HepG2 (cell line): ENCODE data around the gene CCDC117. TPM values are rescaled to one million over a fixed set of nuclear protein-coding genes. Genes with fewer than 3 reads are reported as not detected.
A peak's percentile ranks its signal among the peaks of the same experiment; 100 is the strongest.

Experiments used
- ASH2L ChIP-seq: fragments of 300-600, 200-600 bp; sonication (generic); IDR thresholded peaks from 2 replicates; pipeline ENCODE4 v1.7.0; 2017; ENCODE audit warnings: low read depth, mild to moderate bottlenecking, moderate library complexity, mixed read lengths, low read length; ENCODE audit not compliant: insufficient read length
- BCL6 ChIP-seq: IDR thresholded peaks from 2 replicates; pipeline ENCODE4 v1.6.1; 2016; ENCODE audit warnings: missing genetic modification reagents, missing compliant biosample characterization
- EP300 ChIP-seq, 3 experiments: sonication (generic) in 1 of 3; formaldehyde crosslinking in 1 of 3; IDR thresholded peaks; 2 replicates each; pipeline versions ENCODE4 v1.5.1 to v1.6.1; 2011 to 2020; ENCODE audit warnings: low read depth in 2 of 3, low read length in 2 of 3, borderline replicate concordance in 1 of 3, improper control_type of control experiment in 1 of 3, mild to moderate bottlenecking in 1 of 3, missing genetic modification reagents in 1 of 3, moderate library complexity in 1 of 3
- ETV5 ChIP-seq: IDR thresholded peaks from 2 replicates; pipeline ENCODE4 v1.6.1; 2018; ENCODE audit warnings: missing biosample characterization, missing genetic modification reagents, inconsistent platforms, borderline replicate concordance
- ISL2 ChIP-seq: sonication (generic); formaldehyde crosslinking; IDR thresholded peaks from 2 replicates; pipeline ENCODE4 v1.5.0; 2020; ENCODE audit warnings: missing genetic modification reagents
- MLXIP ChIP-seq: sonication (generic); formaldehyde crosslinking; IDR thresholded peaks from 2 replicates; pipeline ENCODE4 v1.9.0; 2021; ENCODE audit warnings: missing genetic modification reagents, borderline replicate concordance
- NFIC ChIP-seq: IDR thresholded peaks from 2 replicates; pipeline ENCODE4 v1.6.1; 2012; ENCODE audit warnings: mild to moderate bottlenecking, low read length, inconsistent platforms
- PAF1 ChIP-seq: IDR thresholded peaks from 2 replicates; pipeline ENCODE4 v1.6.1; 2016; ENCODE audit warnings: missing genetic modification reagents, missing compliant biosample characterization
- RBFOX2 ChIP-seq: fragments of 200-400 bp; formaldehyde crosslinking; IDR thresholded peaks from 2 replicates; pipeline ENCODE4 v1.6.1; 2017; ENCODE audit warnings: low read depth, mild to moderate bottlenecking, low read length
- REST ChIP-seq, 2 experiments: IDR thresholded peaks; 2 replicates each; pipeline ENCODE4 v1.6.1; 2011 to 2012; ENCODE audit warnings: low read length in 2 of 2, borderline replicate concordance in 1 of 2, low read depth in 1 of 2, mild to moderate bottlenecking in 1 of 2, moderate library complexity in 1 of 2
- SOX5 ChIP-seq: IDR thresholded peaks from 2 replicates; pipeline ENCODE4 v1.6.1; 2016; ENCODE audit warnings: borderline replicate concordance
- SOX6 ChIP-seq, 2 experiments: fragments of 450-650 bp in 1 of 2; sonication (generic) in 1 of 2; formaldehyde crosslinking in 1 of 2; IDR thresholded peaks; 2 replicates each; pipeline versions ENCODE4 v1.4.0 to v1.6.1; 2017 to 2020; ENCODE audit warnings: antibody characterized with exemption in 1 of 2, mild to moderate bottlenecking in 1 of 2, missing genetic modification reagents in 1 of 2
- ZFY ChIP-seq: sonication (generic); formaldehyde crosslinking; IDR thresholded peaks from 2 replicates; pipeline ENCODE4 v1.4.0; 2020; ENCODE audit warnings: missing genetic modification reagents
- ZNF605 ChIP-seq: sonication (generic); formaldehyde crosslinking; IDR thresholded peaks from 2 replicates; pipeline ENCODE4 v1.8.0; 2022; ENCODE audit warnings: mild to moderate bottlenecking, missing genetic modification reagents
- polyA plus RNA-seq, 8 experiments: library from polyadenylated mRNA; depleted of rRNA in 3 of 8; stranded (reverse) in 7 of 8; unstranded in 1 of 8; fragments of >200 nt; fragmentation: Illumina TruSeq in 4 of 8; extraction: Trizol in 4 of 8; gene quantifications; 2 replicates each; pipeline versions ENCODE4 v1.2.1 to v1.2.3, GENCODE V29; 2011 to 2016; ENCODE audit warnings: low read depth in 4 of 8, missing spikeins in 1 of 8, mixed read lengths in 1 of 8; ENCODE audit not compliant: insufficient read depth in 1 of 8
- total RNA-seq, 5 experiments: library from RNA; depleted of rRNA; stranded (reverse); fragments of >200 nt; fragmentation: Illumina TruSeq; extraction: Trizol; gene quantifications; 2 replicates each; pipeline ENCODE4 v1.2.3, GENCODE V29; 2016; ENCODE audit warnings: low read depth in 1 of 5
- TF ChIP-seq, protein P1 (sequence below): sonication (generic); formaldehyde crosslinking; IDR thresholded peaks from 2 replicates; pipeline ENCODE4 v1.4.0; 2020; ENCODE audit warnings: mild to moderate bottlenecking, missing genetic modification reagents, borderline replicate concordance

Gene CCDC117
- total and polyA plus RNA-seq, 2 of the 13 experiments (the other 11 are each of a cell fraction or from before 2014, with no cell fraction given): 12.6 to 34.2 TPM

DNA sequence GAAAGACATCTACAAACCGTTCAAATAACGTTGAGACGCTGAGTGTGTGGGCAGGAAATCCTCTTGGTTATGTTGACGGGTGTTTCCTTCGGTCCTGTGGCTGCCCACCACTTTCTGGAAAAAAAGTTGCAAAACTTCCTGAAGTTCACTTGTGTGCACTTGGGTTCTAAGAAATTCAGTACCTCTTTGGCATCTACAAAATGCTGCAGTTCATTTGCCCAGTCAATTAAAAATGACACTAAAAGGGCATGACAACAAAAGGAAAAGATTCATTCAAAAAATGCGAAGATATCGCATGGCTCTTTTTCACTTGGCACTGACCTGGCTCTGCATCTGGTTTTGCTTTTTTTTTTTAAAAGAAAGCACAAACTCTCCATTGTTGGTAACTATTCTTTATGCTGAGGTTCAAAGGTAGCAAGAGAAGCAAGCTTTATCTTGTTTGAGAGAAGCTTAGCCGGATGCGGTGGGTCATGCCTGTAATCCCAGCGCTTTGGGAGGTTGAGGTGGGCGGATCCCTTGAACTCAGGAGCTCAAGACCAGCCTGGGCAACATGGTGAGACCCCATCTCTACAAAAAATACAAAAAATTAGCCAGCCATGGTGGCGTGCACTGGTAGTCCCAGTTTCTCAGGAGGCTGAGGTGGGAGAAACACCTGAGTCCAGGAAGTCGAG lies 38.5 kb downstream of the CCDC117 start (continued):
- TF ChIP-seq ETV5 (CRISPR knock-in tag): peak; percentile 92
- TF ChIP-seq ZFY (CRISPR knock-in tag): 0 out of 2 replicates have a peak, but pooled peaks have one; percentile 1
- 0 out of 2 replicates have a peak, but pooled peaks have one; percentile 4 for TF ChIP-seq MLXIP (CRISPR knock-in tag)
- TF ChIP-seq SOX6 (IDR thresholded peaks at IDR 0.05): no peak
- TF ChIP-seq SOX6 (CRISPR knock-in tag; IDR thresholded peaks at IDR 0.05): peak; percentile 95
- peak; percentile 67 for TF ChIP-seq ASH2L
- peak; percentile 62; the same call in 1 of the 2 replicates for TF ChIP-seq NFIC
- TF ChIP-seq BCL6: peak; percentile 70
- 0 out of 4 replicates have a peak, but pooled peaks of 1 of the 2 experiments have one; percentile 23 for TF ChIP-seq REST (IDR thresholded peaks at IDR 0.05; ENCODE audit: borderline replicate concordance in 1 of 2, low read depth in 1 of 2, low read length in 2 of 2)
- TF ChIP-seq, protein P1, sequence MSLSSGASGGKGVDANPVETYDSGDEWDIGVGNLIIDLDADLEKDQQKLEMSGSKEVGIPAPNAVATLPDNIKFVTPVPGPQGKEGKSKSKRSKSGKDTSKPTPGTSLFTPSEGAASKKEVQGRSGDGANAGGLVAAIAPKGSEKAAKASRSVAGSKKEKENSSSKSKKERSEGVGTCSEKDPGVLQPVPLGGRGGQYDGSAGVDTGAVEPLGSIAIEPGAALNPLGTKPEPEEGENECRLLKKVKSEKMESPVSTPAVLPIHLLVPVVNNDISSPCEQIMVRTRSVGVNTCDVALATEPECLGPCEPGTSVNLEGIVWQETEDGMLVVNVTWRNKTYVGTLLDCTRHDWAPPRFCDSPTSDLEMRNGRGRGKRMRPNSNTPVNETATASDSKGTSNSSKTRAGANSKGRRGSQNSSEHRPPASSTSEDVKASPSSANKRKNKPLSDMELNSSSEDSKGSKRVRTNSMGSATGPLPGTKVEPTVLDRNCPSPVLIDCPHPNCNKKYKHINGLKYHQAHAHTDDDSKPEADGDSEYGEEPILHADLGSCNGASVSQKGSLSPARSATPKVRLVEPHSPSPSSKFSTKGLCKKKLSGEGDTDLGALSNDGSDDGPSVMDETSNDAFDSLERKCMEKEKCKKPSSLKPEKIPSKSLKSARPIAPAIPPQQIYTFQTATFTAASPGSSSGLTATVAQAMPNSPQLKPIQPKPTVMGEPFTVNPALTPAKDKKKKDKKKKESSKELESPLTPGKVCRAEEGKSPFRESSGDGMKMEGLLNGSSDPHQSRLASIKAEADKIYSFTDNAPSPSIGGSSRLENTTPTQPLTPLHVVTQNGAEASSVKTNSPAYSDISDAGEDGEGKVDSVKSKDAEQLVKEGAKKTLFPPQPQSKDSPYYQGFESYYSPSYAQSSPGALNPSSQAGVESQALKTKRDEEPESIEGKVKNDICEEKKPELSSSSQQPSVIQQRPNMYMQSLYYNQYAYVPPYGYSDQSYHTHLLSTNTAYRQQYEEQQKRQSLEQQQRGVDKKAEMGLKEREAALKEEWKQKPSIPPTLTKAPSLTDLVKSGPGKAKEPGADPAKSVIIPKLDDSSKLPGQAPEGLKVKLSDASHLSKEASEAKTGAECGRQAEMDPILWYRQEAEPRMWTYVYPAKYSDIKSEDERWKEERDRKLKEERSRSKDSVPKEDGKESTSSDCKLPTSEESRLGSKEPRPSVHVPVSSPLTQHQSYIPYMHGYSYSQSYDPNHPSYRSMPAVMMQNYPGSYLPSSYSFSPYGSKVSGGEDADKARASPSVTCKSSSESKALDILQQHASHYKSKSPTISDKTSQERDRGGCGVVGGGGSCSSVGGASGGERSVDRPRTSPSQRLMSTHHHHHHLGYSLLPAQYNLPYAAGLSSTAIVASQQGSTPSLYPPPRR (CRISPR knock-in tag): peak; percentile 66
- TF ChIP-seq PAF1 (CRISPR knock-in tag): no peak
- peak; percentile 87 for TF ChIP-seq ISL2 (CRISPR knock-in tag)
- peak; percentile 61 for TF ChIP-seq RBFOX2
- TF ChIP-seq ZNF605 (CRISPR knock-in tag): peak; percentile 50; the same call in 1 of the 2 replicates
- peak; percentile 62 to 90; a peak in 2 of 4 replicates for TF ChIP-seq EP300 (IDR thresholded peaks at IDR 0.05; ENCODE audit: low read depth in 2 of 2, low read length in 2 of 2)
- TF ChIP-seq EP300 (CRISPR knock-in tag; IDR thresholded peaks at IDR 0.05; ENCODE audit: borderline replicate concordance): peak; percentile 88
- peak; percentile 90 for TF ChIP-seq SOX5 (CRISPR knock-in tag)
